Measurements from ENCODE around the gene R3HDM2. TPM values are rescaled to one million over a fixed set of nuclear protein-coding genes. Genes with fewer than 3 reads are reported as not detected.
"Not testable (repeated sequence)": the region's sequence is repeated elsewhere in the genome, so short reads cannot be mapped to it uniquely, and the experiment has no call there.

Gene R3HDM2
- total RNA-seq, 1 donor from 2014 or later = 86.8 TPM

- no peak overlapping the region for H3K4me3 Mint-ChIP-seq (ENCODE audit: low read depth)
- TF ChIP-seq, protein P1, sequence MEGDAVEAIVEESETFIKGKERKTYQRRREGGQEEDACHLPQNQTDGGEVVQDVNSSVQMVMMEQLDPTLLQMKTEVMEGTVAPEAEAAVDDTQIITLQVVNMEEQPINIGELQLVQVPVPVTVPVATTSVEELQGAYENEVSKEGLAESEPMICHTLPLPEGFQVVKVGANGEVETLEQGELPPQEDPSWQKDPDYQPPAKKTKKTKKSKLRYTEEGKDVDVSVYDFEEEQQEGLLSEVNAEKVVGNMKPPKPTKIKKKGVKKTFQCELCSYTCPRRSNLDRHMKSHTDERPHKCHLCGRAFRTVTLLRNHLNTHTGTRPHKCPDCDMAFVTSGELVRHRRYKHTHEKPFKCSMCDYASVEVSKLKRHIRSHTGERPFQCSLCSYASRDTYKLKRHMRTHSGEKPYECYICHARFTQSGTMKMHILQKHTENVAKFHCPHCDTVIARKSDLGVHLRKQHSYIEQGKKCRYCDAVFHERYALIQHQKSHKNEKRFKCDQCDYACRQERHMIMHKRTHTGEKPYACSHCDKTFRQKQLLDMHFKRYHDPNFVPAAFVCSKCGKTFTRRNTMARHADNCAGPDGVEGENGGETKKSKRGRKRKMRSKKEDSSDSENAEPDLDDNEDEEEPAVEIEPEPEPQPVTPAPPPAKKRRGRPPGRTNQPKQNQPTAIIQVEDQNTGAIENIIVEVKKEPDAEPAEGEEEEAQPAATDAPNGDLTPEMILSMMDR (IDR thresholded peaks at IDR 0.05; ENCODE audit: unreplicated experiment) = no peak
- no peaks in the 10 kb centered on the region for H3K36me3 Mint-ChIP-seq (ENCODE audit: insufficient read depth)
- no peak for DNase-seq (ENCODE audit: low spot score, unreplicated experiment)
- peaks cover 7% of the 10 kb centered on the region for H3K4me1 Mint-ChIP-seq (ENCODE audit: low read depth)
- H3K9me3 Mint-ChIP-seq (ENCODE audit: low read depth) = no peaks in the 10 kb centered on the region
- peaks cover 7% of the 10 kb centered on the region for H3K27me3 Mint-ChIP-seq
- no peak overlapping the region for H3K27ac Mint-ChIP-seq
Measured at GRCh38 chr12:57450057-57450456, 19.2 kb upstream of the R3HDM2 start.

GRCh38 chr12:57449375-57449774 is 18.5 kb upstream of the R3HDM2 start:
- Mint-ChIP-seq H3K27ac (no peak overlapping the region), H3K36me3 (ENCODE audit: insufficient read depth) (no peaks in the 10 kb centered on the region), H3K27me3 (peaks cover 7% of the 10 kb centered on the region), H3K4me3 (ENCODE audit: low read depth) (no peak overlapping the region), H3K4me1 (ENCODE audit: low read depth) (peaks cover 7% of the 10 kb centered on the region), H3K9me3 (ENCODE audit: low read depth) (no peaks in the 10 kb centered on the region)
- DNase-seq (ENCODE audit: low spot score, unreplicated experiment) = no peak
- TF ChIP-seq, protein P1 (IDR thresholded peaks at IDR 0.05; ENCODE audit: unreplicated experiment) = no peak

- peaks cover 7% of the 10 kb centered on the region for H3K27me3 Mint-ChIP-seq
- no peak overlapping the region for H3K4me3 Mint-ChIP-seq (ENCODE audit: low read depth)
- TF ChIP-seq, protein P1 (IDR thresholded peaks at IDR 0.05; ENCODE audit: unreplicated experiment) = no peak
- no peaks in the 10 kb centered on the region for H3K36me3 Mint-ChIP-seq (ENCODE audit: insufficient read depth)
- H3K9me3 Mint-ChIP-seq (ENCODE audit: low read depth) = no peaks in the 10 kb centered on the region
- H3K4me1 Mint-ChIP-seq (ENCODE audit: low read depth) = peaks cover 7% of the 10 kb centered on the region
- no peak overlapping the region for H3K27ac Mint-ChIP-seq
- DNase-seq (ENCODE audit: low spot score, unreplicated experiment) = no peak
Measured at GRCh38 chr12:57448669-57449068, 17.8 kb upstream of the R3HDM2 start.

DNA sequence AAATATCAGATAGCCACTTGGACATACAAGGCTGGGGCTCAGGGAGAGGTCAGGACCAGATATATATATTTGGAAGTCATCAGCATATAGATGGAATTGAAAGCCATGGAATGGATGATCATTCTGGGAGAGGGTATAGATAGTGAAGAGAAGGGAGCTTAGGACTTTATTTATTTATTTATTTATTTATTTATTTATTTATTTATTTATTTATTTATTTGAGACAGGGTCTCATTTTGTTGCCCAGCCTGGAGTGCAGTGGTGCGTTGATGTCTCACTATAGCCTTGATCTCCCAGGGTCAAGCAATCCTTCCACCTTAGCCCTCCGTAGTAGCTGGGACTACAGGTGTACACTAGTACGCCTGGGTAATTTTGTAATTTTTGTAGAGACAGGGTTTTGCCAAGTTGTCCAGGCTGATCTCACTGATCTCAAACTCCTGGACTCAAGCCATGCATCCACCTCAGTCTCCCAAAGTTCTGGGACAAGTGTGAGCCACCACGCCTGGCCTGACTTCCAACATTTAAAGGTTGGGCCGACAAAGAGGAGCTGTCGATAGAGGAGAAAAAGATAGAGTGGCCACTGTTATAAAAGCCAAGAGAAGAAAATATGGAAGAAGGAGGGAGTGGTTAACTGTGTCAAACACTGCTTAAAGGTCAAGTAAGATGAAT is 15.6 kb upstream of the R3HDM2 start:
- no peak for DNase-seq (ENCODE audit: low spot score, unreplicated experiment)
- no peak overlapping the region for H3K4me3 Mint-ChIP-seq (ENCODE audit: low read depth)
- no peak overlapping the region for H3K27ac Mint-ChIP-seq
- H3K27me3 Mint-ChIP-seq = peaks cover 7% of the 10 kb centered on the region
- peaks cover 3% of the 10 kb centered on the region for H3K4me1 Mint-ChIP-seq (ENCODE audit: low read depth)
- H3K9me3 Mint-ChIP-seq (ENCODE audit: low read depth) = no peaks in the 10 kb centered on the region
- TF ChIP-seq, protein P1 (IDR thresholded peaks at IDR 0.05; ENCODE audit: unreplicated experiment) = no peak
- H3K36me3 Mint-ChIP-seq (ENCODE audit: insufficient read depth) = no peaks in the 10 kb centered on the region

DNA sequence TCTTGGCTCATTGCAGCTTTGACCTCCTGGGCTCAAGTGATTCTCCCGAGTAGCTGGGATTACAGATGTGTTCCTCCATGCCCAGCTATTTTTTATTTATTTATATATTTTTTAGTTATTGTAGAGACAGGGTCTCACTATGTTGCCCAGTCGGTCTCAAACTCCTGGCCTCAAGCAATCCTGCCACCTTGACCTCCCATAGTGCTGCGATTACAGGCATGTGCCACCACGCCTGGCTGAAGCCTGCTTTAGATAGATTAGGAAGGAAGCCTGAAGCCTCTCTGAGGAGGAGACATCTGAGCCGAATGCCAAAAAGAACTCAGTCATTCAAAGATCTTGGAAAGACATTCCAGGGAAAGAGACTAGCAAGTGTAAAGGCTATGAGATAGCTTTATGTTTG is 13.9 kb upstream of the R3HDM2 start:
- Mint-ChIP-seq H3K27ac (no peak overlapping the region), H3K4me3 (ENCODE audit: low read depth) (no peak overlapping the region), H3K4me1 (ENCODE audit: low read depth) (no peaks in the 10 kb centered on the region), H3K9me3 (ENCODE audit: low read depth) (no peaks in the 10 kb centered on the region), H3K27me3 (no peaks in the 10 kb centered on the region), H3K36me3 (ENCODE audit: insufficient read depth) (no peaks in the 10 kb centered on the region)
- no peak for DNase-seq (ENCODE audit: low spot score, unreplicated experiment)
- TF ChIP-seq, protein P1 (IDR thresholded peaks at IDR 0.05; ENCODE audit: unreplicated experiment) = no peak

GRCh38 chr12:57444337-57444736 is 13.5 kb upstream of the R3HDM2 start:
- H3K4me1 Mint-ChIP-seq (ENCODE audit: low read depth); H3K9me3 Mint-ChIP-seq (ENCODE audit: low read depth); DNase-seq (ENCODE audit: low spot score, unreplicated experiment); H3K4me3 Mint-ChIP-seq (ENCODE audit: low read depth); H3K27me3 Mint-ChIP-seq; H3K36me3 Mint-ChIP-seq (ENCODE audit: insufficient read depth); H3K27ac Mint-ChIP-seq: not testable (repeated sequence)

Data from progenitor cell of endocrine pancreas (in vitro differentiated cells).